ENCODE measurements around the gene PCNX1. TPM values are rescaled to one million over a fixed set of nuclear protein-coding genes. Genes with fewer than 3 reads are reported as not detected.
"Not testable (repeated sequence)": the region's sequence is repeated elsewhere in the genome, so short reads cannot be mapped to it uniquely, and the experiment has no call there.

Gene PCNX1
- total RNA-seq, 1 donor from 2014 or later = 77.2 TPM

- Mint-ChIP-seq H3K9me3 (peaks cover 20% of the 10 kb centered on the region), H3K36me3 (peaks cover 24% of the 10 kb centered on the region), H3K27me3 (ENCODE audit: low read depth) (no peaks in the 10 kb centered on the region), H3K27ac (no peak overlapping the region), H3K4me1 (peaks cover 16% of the 10 kb centered on the region), H3K4me3 (no peak overlapping the region)
- no peak for TF ChIP-seq CTCF (IDR thresholded peaks at IDR 0.05; ENCODE audit: unreplicated experiment)
- no peak for DNase-seq (ENCODE audit: low spot score in 2 of 2, unreplicated experiment in 2 of 2)
Measured at GRCh38 chr14:70935135-70935534, 27.9 kb downstream of the PCNX1 start.

GRCh38 chr14:70939693-70940092 lies 32.4 kb downstream of the PCNX1 start:
- DNase-seq (ENCODE audit: low spot score in 2 of 2, unreplicated experiment in 2 of 2); H3K27me3 Mint-ChIP-seq (ENCODE audit: low read depth); H3K27ac Mint-ChIP-seq; H3K4me1 Mint-ChIP-seq; H3K4me3 Mint-ChIP-seq: not testable (repeated sequence)
- peaks cover 65% of the 10 kb centered on the region for H3K36me3 Mint-ChIP-seq
- H3K9me3 Mint-ChIP-seq = peaks cover 55% of the 10 kb centered on the region

GRCh38 chr14:70941637-70942341 lies 34.5 kb downstream of the PCNX1 start:
- H3K36me3 Mint-ChIP-seq = peaks cover 77% of the 10 kb centered on the region
- H3K27me3 Mint-ChIP-seq (ENCODE audit: low read depth); DNase-seq (ENCODE audit: low spot score in 2 of 2, unreplicated experiment in 2 of 2); H3K4me1 Mint-ChIP-seq; H3K4me3 Mint-ChIP-seq; H3K27ac Mint-ChIP-seq: not testable (repeated sequence)
- H3K9me3 Mint-ChIP-seq = peaks cover 68% of the 10 kb centered on the region

GRCh38 chr14:70942342-70942706 lies 35.1 kb downstream of the PCNX1 start:
- H3K9me3 Mint-ChIP-seq = peaks cover 73% of the 10 kb centered on the region
- no peak for DNase-seq (ENCODE audit: low spot score in 2 of 2, unreplicated experiment in 2 of 2)
- H3K36me3 Mint-ChIP-seq = peaks cover 80% of the 10 kb centered on the region
- H3K27me3 Mint-ChIP-seq (ENCODE audit: low read depth) = no peaks in the 10 kb centered on the region
- H3K4me3 Mint-ChIP-seq = no peak overlapping the region
- TF ChIP-seq CTCF (IDR thresholded peaks at IDR 0.05; ENCODE audit: unreplicated experiment) = no peak
- no peaks in the 10 kb centered on the region for H3K4me1 Mint-ChIP-seq
- no peak overlapping the region for H3K27ac Mint-ChIP-seq

GRCh38 chr14:70942721-70943120 lies 35.5 kb downstream of the PCNX1 start:
- not testable (repeated sequence) for H3K27me3 Mint-ChIP-seq (ENCODE audit: low read depth); H3K4me3 Mint-ChIP-seq; H3K27ac Mint-ChIP-seq; DNase-seq (ENCODE audit: low spot score in 2 of 2, unreplicated experiment in 2 of 2); H3K4me1 Mint-ChIP-seq
- Mint-ChIP-seq H3K9me3 (peaks cover 74% of the 10 kb centered on the region), H3K36me3 (peaks cover 80% of the 10 kb centered on the region)

GRCh38 chr14:70943838-70944237 lies 36.6 kb downstream of the PCNX1 start:
- no peak for TF ChIP-seq CTCF (IDR thresholded peaks at IDR 0.05; ENCODE audit: unreplicated experiment)
- Mint-ChIP-seq H3K36me3 (peaks cover 83% of the 10 kb centered on the region), H3K9me3 (peaks cover 74% of the 10 kb centered on the region)

GRCh38 chr14:70947739-70948138 lies 40.5 kb downstream of the PCNX1 start:
- TF ChIP-seq CTCF (IDR thresholded peaks at IDR 0.05; ENCODE audit: unreplicated experiment) = no peak
- no peak for DNase-seq (ENCODE audit: low spot score in 2 of 2, unreplicated experiment in 2 of 2)
- Mint-ChIP-seq H3K36me3 (peaks cover 70% of the 10 kb centered on the region), H3K27me3 (ENCODE audit: low read depth) (no peaks in the 10 kb centered on the region), H3K27ac (no peak overlapping the region), H3K4me1 (no peaks in the 10 kb centered on the region), H3K9me3 (peaks cover 52% of the 10 kb centered on the region), H3K4me3 (no peak overlapping the region)

More at GRCh38 chr14:70943838-70944237, 36.6 kb downstream of the PCNX1 start:
- no peak for DNase-seq (ENCODE audit: low spot score in 2 of 2, unreplicated experiment in 2 of 2)
- no peaks in the 10 kb centered on the region for H3K4me1 Mint-ChIP-seq
- no peak overlapping the region for H3K27ac Mint-ChIP-seq
- H3K4me3 Mint-ChIP-seq = no peak overlapping the region
- no peaks in the 10 kb centered on the region for H3K27me3 Mint-ChIP-seq (ENCODE audit: low read depth)

Data from mesothelial cell of epicardium (in vitro differentiated cells).